Brain microvascular endothelial cell (primary cell): ENCODE measurements around the gene SFXN5.

Source experiments
- DNase-seq: peaks from one replicate; pipeline ENCODE4 v3.0.0-alpha.2; 2020
- H3K27ac ChIP-seq: fragments of 250-450 bp; sonication (Bioruptor Pico); 2 replicates; pipeline ENCODE4 v1.5.1; 2020; ENCODE audit warnings: mild to moderate bottlenecking, moderate library complexity
- H3K27me3 ChIP-seq: fragments of 250-450 bp; sonication (Bioruptor Pico); replicated peaks from 2 replicates; pipeline ENCODE4 v1.5.1; 2020; ENCODE audit warnings: mild to moderate bottlenecking
- H3K36me3 ChIP-seq: fragments of 250-450 bp; sonication (Bioruptor Pico); replicated peaks from 2 replicates; pipeline ENCODE4 v1.5.1; 2020; ENCODE audit warnings: mild to moderate bottlenecking
- H3K4me3 ChIP-seq: 2 replicates; pipeline ENCODE4 v1.5.1; 2011; ENCODE audit warnings: low read depth, mild to moderate bottlenecking, control low read depth, low read length, moderate library complexity
- CTCF ChIP-seq: IDR thresholded peaks from 2 replicates; pipeline ENCODE4 v1.5.1; 2011; ENCODE audit warnings: low read depth, mild to moderate bottlenecking, moderate library complexity, low read length, control low read depth, inconsistent platforms; ENCODE audit errors: missing control alignments
- in situ Hi-C: cut with HindIII; loops from 2 replicates; pipeline ENCODE4 v1.10.0; 2017; ENCODE audit warnings: low sequenced_read_pairs, low pct_ligation_motif_present

Gene SFXN5

GRCh38 chr2:73022024-73022568 is 49.4 kb downstream of the SFXN5 start:
- in situ Hi-C loops, result no loop called here
- H3K4me3 ChIP-seq, result no peak overlapping the region
- TF ChIP-seq CTCF, result no peak
- H3K36me3 ChIP-seq, result no peaks in the 10 kb centered on the region
- DNase-seq, result no peak
- H3K27me3 ChIP-seq, result no peaks in the 10 kb centered on the region
- no peak overlapping the region for H3K27ac ChIP-seq

GRCh38 chr2:73021371-73022010 is 50.0 kb downstream of the SFXN5 start:
- Histone ChIP-seq H3K27ac (peak overlapping the region; percentile 58), H3K27me3 (no peaks in the 10 kb centered on the region), H3K4me3 (no peak overlapping the region), H3K36me3 (no peaks in the 10 kb centered on the region)
- TF ChIP-seq CTCF, result no peak
- no peak for DNase-seq
- in situ Hi-C loops, result no loop called here

- no peaks in the 10 kb centered on the region for H3K36me3 ChIP-seq
- peak; percentile 88 for DNase-seq
- in situ Hi-C loops, result no loop called here
- no peak for TF ChIP-seq CTCF
- peak overlapping the region; percentile 58 for H3K27ac ChIP-seq
- no peak overlapping the region for H3K4me3 ChIP-seq
- H3K27me3 ChIP-seq, result no peaks in the 10 kb centered on the region
Measured at GRCh38 chr2:73020657-73021370, 50.7 kb downstream of the SFXN5 start.

- H3K4me3 ChIP-seq, result no peak overlapping the region
- H3K27ac ChIP-seq, result peak overlapping the region; percentile 40
- no peaks in the 10 kb centered on the region for H3K36me3 ChIP-seq
- no peak for TF ChIP-seq CTCF
- no peaks in the 10 kb centered on the region for H3K27me3 ChIP-seq
- in situ Hi-C loops, result no loop called here
- no peak for DNase-seq
Measured at GRCh38 chr2:73020306-73020656, 51.2 kb downstream of the SFXN5 start.

GRCh38 chr2:73018188-73018825 is 53.2 kb downstream of the SFXN5 start:
- in situ Hi-C loops, result no loop called here

More at GRCh38 chr2:73018188-73018825, 53.2 kb downstream of the SFXN5 start:
- Histone ChIP-seq H3K4me3 (no peak overlapping the region), H3K27ac (no peak overlapping the region), H3K27me3 (no peaks in the 10 kb centered on the region), H3K36me3 (no peaks in the 10 kb centered on the region)
- no peak for DNase-seq
- no peak for TF ChIP-seq CTCF
